Suprapubic skin (tissue), 4 donors: ENCODE data around the gene GNL3L. TPM values are rescaled to one million over a fixed set of nuclear protein-coding genes. Genes with fewer than 3 reads are reported as not detected.
"Not testable (repeated sequence)": the region's sequence is repeated elsewhere in the genome, so short reads cannot be mapped to it uniquely, and the experiment has no call there.

ENCODE experiments used
- DNase-seq, 2 donors: peaks; one replicate each; pipeline ENCODE4 v3.0.0-alpha.2; 2019; ENCODE audit warnings: low spot score in 2 of 2
- H3K27ac ChIP-seq: fragments of 200-600 bp; sonication (generic); one replicate; pipeline ENCODE4 v1.5.1; 2019
- H3K27me3 ChIP-seq: fragments of 200-600 bp; sonication (generic); one replicate; pipeline ENCODE4 v1.5.1; 2019
- H3K36me3 ChIP-seq: fragments of 200-600 bp; sonication (generic); one replicate; pipeline ENCODE4 v1.5.1; 2019
- H3K4me1 ChIP-seq: fragments of 200-600 bp; sonication (generic); one replicate; pipeline ENCODE4 v1.5.1; 2019
- H3K4me3 ChIP-seq: fragments of 200-600 bp; sonication (generic); one replicate; pipeline ENCODE4 v1.5.1; 2019; ENCODE audit warnings: mild to moderate bottlenecking
- H3K9me3 ChIP-seq: fragments of 200-600 bp; sonication (generic); one replicate; pipeline ENCODE4 v1.5.1; 2019
- EP300 ChIP-seq: sonication (generic); formaldehyde crosslinking; IDR thresholded peaks from one replicate; pipeline ENCODE4 v1.6.1; 2017; ENCODE audit warnings: antibody characterized with exemption
- POLR2A ChIP-seq, 2 donors: fragments of 450-650 bp; IDR thresholded peaks; one replicate each; pipeline ENCODE4 v1.6.1; 2017; ENCODE audit warnings: antibody characterized with exemption in 2 of 2, mild to moderate bottlenecking in 2 of 2, moderate library complexity in 2 of 2
- POLR2AphosphoS5 ChIP-seq, 3 donors: sonication (generic); formaldehyde crosslinking; IDR thresholded peaks; one replicate each; pipeline ENCODE4 v1.6.1; 2017; ENCODE audit warnings: antibody characterized with exemption in 3 of 3
- WGBS: methylation state at CpG from one replicate; pipeline ENCODE4 v1.1.5; 2018; 5-methylcytosine and 5-hydroxymethylcytosine counted together
- total RNA-seq, 4 donors: library from RNA; depleted of rRNA; stranded (reverse); fragments of >200 nt; gene quantifications; one replicate each; pipeline ENCODE4 v1.1.0, GENCODE V29; 2016
- TF ChIP-seq, protein P1 (sequence below), 2 donors: fragments of 200-600 bp in 1 of 2; fragments of 450-650 bp in 1 of 2; sonication (generic) in 1 of 2; IDR thresholded peaks; one replicate each; pipeline ENCODE4 v1.5.1; 2016 to 2019; ENCODE audit warnings: antibody characterized with exemption in 2 of 2, mild to moderate bottlenecking in 1 of 2, moderate library complexity in 1 of 2

Gene GNL3L, protein sequence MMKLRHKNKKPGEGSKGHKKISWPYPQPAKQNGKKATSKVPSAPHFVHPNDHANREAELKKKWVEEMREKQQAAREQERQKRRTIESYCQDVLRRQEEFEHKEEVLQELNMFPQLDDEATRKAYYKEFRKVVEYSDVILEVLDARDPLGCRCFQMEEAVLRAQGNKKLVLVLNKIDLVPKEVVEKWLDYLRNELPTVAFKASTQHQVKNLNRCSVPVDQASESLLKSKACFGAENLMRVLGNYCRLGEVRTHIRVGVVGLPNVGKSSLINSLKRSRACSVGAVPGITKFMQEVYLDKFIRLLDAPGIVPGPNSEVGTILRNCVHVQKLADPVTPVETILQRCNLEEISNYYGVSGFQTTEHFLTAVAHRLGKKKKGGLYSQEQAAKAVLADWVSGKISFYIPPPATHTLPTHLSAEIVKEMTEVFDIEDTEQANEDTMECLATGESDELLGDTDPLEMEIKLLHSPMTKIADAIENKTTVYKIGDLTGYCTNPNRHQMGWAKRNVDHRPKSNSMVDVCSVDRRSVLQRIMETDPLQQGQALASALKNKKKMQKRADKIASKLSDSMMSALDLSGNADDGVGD
- 10 to 100 TPM; 28.0 to 39.2 (median 32.4) TPM for total RNA-seq

DNA sequence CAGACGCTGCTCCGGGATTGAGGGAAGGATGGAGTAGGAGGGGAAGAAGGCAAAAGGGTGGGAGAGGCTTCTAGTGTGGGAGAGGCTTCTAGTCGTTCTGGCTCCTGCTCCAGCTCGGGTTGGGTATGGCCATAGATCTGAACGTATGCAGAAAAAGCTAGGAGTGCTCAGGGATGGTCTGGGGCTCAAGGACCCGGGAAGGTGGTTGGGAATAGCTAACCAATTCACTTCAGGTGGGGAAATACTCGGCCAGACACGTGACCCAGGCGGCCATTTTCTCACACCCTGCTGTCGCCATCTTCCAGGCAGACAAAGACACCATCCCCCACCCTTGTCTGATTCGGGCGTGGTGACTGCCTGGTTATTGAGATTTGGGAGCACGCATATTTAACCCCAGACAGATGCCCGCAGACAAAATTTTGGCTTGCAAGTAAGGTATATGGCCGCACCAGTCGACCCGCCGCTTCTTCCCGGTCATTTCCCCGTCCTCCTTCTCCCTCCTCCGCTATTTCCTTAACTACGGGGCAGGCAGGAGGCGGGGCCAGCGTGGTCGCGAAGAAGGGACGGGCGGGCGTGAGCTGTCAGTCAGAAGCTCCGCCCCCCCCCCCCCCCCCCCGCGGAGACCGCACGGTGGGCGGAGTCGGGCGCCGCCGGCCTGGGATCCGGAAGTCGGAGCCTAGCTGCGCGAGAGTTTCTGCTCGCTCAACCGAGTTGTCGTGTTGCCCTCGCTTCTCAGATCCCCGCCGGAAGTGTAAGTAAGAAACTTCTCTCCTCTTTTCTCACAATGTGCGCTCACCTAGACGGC is at the start of gene GNL3L:
GNL3L (plus strand) TSS at position 668 of the 805 bp plus-strand sequence. CDS start 2,348 bp downstream, outside the sequence.
- 44% methylated on average over 21 of the region's 51 CpGs for WGBS
- Histone ChIP-seq H3K4me3 (peak within 1 kb of the TSS; percentile 65), H3K36me3 (no peaks in the 10 kb centered on the region), H3K27ac (peak within 1 kb of the TSS; percentile 84), H3K4me1 (peaks cover 21% of the 10 kb centered on the region), H3K9me3 (no peaks in the 10 kb centered on the region), H3K27me3 (no peaks in the 10 kb centered on the region)
- TF ChIP-seq, protein P1, sequence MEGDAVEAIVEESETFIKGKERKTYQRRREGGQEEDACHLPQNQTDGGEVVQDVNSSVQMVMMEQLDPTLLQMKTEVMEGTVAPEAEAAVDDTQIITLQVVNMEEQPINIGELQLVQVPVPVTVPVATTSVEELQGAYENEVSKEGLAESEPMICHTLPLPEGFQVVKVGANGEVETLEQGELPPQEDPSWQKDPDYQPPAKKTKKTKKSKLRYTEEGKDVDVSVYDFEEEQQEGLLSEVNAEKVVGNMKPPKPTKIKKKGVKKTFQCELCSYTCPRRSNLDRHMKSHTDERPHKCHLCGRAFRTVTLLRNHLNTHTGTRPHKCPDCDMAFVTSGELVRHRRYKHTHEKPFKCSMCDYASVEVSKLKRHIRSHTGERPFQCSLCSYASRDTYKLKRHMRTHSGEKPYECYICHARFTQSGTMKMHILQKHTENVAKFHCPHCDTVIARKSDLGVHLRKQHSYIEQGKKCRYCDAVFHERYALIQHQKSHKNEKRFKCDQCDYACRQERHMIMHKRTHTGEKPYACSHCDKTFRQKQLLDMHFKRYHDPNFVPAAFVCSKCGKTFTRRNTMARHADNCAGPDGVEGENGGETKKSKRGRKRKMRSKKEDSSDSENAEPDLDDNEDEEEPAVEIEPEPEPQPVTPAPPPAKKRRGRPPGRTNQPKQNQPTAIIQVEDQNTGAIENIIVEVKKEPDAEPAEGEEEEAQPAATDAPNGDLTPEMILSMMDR (IDR thresholded peaks at IDR 0.05), result no peak
- TF ChIP-seq POLR2A (IDR thresholded peaks at IDR 0.05) (peak in 1 of 2 donors; percentile 16), POLR2AphosphoS5 (IDR thresholded peaks at IDR 0.05) (peak in 1 of 3 donors; percentile 31), EP300 (no peak)
- DNase-seq, result peak; percentile 90

DNA sequence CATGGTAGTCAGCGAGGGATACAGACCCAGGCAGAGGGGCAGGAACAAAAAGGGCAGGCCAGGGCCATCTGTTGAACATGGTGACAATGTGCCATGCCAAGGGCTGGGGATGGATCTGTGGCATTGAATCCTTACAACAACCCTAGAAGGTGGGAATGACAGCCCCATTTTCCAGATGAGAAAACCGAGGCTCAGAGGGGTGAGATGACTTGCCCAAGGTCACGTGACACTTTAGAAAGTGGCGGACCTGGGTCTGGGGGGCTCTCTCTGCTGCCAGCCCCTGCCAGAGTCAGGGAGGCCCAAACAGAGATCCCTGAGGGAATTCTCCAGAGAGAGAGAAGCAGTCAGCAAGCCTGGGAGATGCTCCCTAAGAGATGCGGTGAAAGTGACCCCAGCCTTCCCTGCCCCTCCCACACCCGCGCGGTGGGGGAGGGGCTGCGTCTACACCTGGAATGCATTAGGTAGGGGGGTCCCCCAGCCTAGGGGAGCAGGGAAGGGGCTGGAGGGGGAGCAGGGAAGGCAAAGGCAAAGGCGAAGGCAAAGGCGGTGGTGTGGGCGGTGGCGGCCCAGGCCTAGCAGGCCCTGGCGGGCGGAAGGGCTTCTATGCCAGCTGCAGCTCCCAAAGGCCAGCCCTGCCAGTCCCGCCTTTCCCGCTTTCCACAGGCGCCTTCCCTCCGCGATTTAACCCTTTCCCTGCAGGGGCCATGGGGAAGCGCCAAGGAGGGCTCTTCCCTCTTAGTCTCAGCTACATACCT is 47.0 kb upstream of the GNL3L start:
- Histone ChIP-seq H3K4me1 (peaks cover 29% of the 10 kb centered on the region), H3K9me3 (no peaks in the 10 kb centered on the region), H3K4me3 (no peak overlapping the region), H3K36me3 (no peaks in the 10 kb centered on the region), H3K27me3 (no peaks in the 10 kb centered on the region), H3K27ac (peak overlapping the region; percentile 45)
- WGBS, result 37% methylated on average over 21 of the region's 21 CpGs
- no peak for DNase-seq
- TF ChIP-seq, protein P1 (IDR thresholded peaks at IDR 0.05), result no peak

DNA sequence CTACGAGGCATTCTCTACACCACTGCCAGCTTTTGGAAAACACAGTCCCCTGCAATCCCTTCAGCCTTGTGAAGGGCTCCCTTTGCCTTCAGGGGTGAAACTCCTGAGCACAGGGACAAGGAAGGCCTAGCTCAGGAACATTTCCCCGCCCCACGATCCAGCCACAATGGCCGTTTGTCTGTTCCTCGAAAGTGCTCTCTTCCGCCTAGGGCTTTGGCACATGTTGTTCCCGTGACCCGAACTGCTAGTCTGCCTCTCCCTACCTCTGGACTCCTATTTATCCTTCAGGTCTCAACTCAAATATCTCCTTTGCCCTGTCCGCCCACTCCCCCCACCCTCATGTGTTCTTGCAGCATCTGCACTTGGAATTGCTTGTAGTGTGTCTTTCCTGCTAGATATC is 46.1 kb upstream of the GNL3L start:
- Histone ChIP-seq H3K27ac (no peak overlapping the region), H3K9me3 (no peaks in the 10 kb centered on the region), H3K27me3 (no peaks in the 10 kb centered on the region), H3K36me3 (no peaks in the 10 kb centered on the region), H3K4me1 (peaks cover 29% of the 10 kb centered on the region), H3K4me3 (no peak overlapping the region)
- DNase-seq, result no peak
- WGBS, result 46% methylated on average over 9 of the region's 9 CpGs
- TF ChIP-seq EP300, result no peak
- TF ChIP-seq, protein P1 (IDR thresholded peaks at IDR 0.05), result no peak
- no peak for TF ChIP-seq POLR2AphosphoS5 (IDR thresholded peaks at IDR 0.05)
- no peak for TF ChIP-seq POLR2A (IDR thresholded peaks at IDR 0.05)

DNA sequence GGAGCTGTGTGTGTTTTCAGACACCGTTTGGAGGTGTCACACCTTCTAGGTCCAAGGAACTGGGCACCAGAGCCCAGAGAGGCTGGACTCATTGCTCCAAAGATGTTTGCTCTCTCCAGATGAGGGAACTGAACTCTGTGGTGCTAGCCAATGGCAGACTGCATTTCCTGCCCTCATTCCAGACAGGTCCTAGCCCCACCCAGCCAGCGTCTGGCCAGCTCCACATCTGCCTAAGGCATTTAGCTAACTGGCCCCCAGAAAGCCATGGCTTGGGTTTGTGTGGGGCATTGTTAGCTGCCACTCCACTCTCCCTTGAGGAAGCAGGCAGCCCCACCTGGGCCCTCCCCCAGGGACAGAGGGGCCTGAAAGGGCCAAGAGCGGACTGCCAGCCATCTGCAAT is 45.4 kb upstream of the GNL3L start:
- 65% methylated on average over 2 of the region's 3 CpGs for WGBS

DNA sequence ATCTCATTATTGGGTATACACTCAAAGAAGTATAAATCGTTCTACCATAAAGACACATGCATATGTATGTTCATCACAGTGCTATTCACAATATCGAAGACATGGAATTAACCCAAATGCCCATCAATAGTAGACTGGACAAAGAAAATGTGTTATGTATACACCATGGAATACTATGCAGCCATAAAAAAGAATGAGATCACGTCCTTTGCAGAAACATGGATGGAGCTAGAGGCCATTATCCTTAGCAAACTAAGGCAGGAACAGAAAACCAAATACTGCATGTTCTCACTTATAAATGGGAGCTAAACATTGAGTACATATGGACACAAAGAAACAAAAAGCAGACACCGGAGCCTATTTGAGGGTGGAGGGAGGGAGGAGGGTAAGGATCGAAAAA is 40.2 kb upstream of the GNL3L start:
- not testable (repeated sequence) for H3K27ac ChIP-seq, H3K4me3 ChIP-seq, DNase-seq, H3K27me3 ChIP-seq, H3K4me1 ChIP-seq, H3K36me3 ChIP-seq, H3K9me3 ChIP-seq
- 88% methylated on average over 5 of the region's 5 CpGs for WGBS

More for the DNA sequence above, 45.4 kb upstream of the GNL3L start:
- H3K4me3 ChIP-seq, result no peak overlapping the region
- no peaks in the 10 kb centered on the region for H3K9me3 ChIP-seq
- no peaks in the 10 kb centered on the region for H3K36me3 ChIP-seq
- no peaks in the 10 kb centered on the region for H3K27me3 ChIP-seq
- no peak for DNase-seq
- TF ChIP-seq EP300 (no peak), POLR2A (IDR thresholded peaks at IDR 0.05) (no peak), POLR2AphosphoS5 (IDR thresholded peaks at IDR 0.05) (no peak)
- TF ChIP-seq, protein P1 (IDR thresholded peaks at IDR 0.05), result no peak
- H3K27ac ChIP-seq, result no peak overlapping the region
- H3K4me1 ChIP-seq, result peaks cover 29% of the 10 kb centered on the region
